Loucy (cell line): Measurements from ENCODE around the gene EDARADD.
A peak's percentile ranks its signal among the peaks of the same experiment; 100 is the strongest.
"Not testable (repeated sequence)": the region's sequence is repeated elsewhere in the genome, so short reads cannot be mapped to it uniquely, and the experiment has no call there.

Experiments
- H2AFZ ChIP-seq: fragments of 200-600 bp; sonication (generic); 2 replicates; pipeline ENCODE4 v1.6.0; 2016; ENCODE audit warnings: antibody characterized with exemption, mild to moderate bottlenecking, low read length, moderate library complexity
- H3F3A ChIP-seq: fragments of 200-600 bp; 2 replicates; pipeline ENCODE4 v1.6.0; 2016; ENCODE audit warnings: antibody characterized with exemption, low read depth, mild to moderate bottlenecking
- H3K27me3 ChIP-seq: fragments of 200-600 bp; sonication (generic); 2 replicates; pipeline ENCODE4 v1.6.1; 2014; ENCODE audit warnings: low read length, mild to moderate bottlenecking; ENCODE audit not compliant: insufficient read depth, poor library complexity, severe bottlenecking
- H3K36me3 ChIP-seq: fragments of 200-600 bp; sonication (generic); 2 replicates; pipeline ENCODE4 v1.6.1; 2016; ENCODE audit warnings: low read length; ENCODE audit not compliant: insufficient read depth
- H3K4me1 ChIP-seq: fragments of 200-600 bp; sonication (generic); 2 replicates; pipeline ENCODE4 v1.5.1; 2014; ENCODE audit warnings: low read length, mild to moderate bottlenecking; ENCODE audit not compliant: insufficient read depth, poor library complexity, severe bottlenecking
- H3K4me2 ChIP-seq: fragments of 200-600 bp; sonication (generic); 2 replicates; pipeline ENCODE4 v1.6.0; 2014; ENCODE audit warnings: antibody characterized with exemption, low read length, low read depth, mild to moderate bottlenecking; ENCODE audit not compliant: poor library complexity, severe bottlenecking
- H3K4me3 ChIP-seq: fragments of 200-600 bp; sonication (generic); 2 replicates; pipeline ENCODE4 v1.5.1; 2014; ENCODE audit warnings: low read length, mild to moderate bottlenecking, mixed read lengths; ENCODE audit not compliant: poor library complexity, severe bottlenecking
- H3K79me2 ChIP-seq: fragments of 200-600 bp; sonication (generic); 2 replicates; pipeline ENCODE4 v1.6.1; 2014; ENCODE audit warnings: low read length; ENCODE audit not compliant: insufficient read depth
- H3K9ac ChIP-seq: fragments of 200-600 bp; sonication (generic); 2 replicates; pipeline ENCODE4 v1.6.0; 2014; ENCODE audit warnings: mild to moderate bottlenecking, low read depth, low read length, moderate library complexity; ENCODE audit not compliant: poor library complexity, severe bottlenecking
- H3K9me2 ChIP-seq: fragments of 200-600 bp; sonication (generic); replicated peaks from 2 replicates; pipeline ENCODE4 v1.6.1; 2016; ENCODE audit warnings: low read depth, low read length, mixed read lengths
- H3K9me3 ChIP-seq: fragments of 200-600 bp; sonication (generic); 2 replicates; pipeline ENCODE4 v1.6.1; 2014; ENCODE audit warnings: mild to moderate bottlenecking, antibody characterized with exemption, low read length, low read depth; ENCODE audit not compliant: insufficient read depth
- H4K20me1 ChIP-seq: fragments of 200-600 bp; sonication (generic); 2 replicates; pipeline ENCODE4 v1.6.0; 2014; ENCODE audit warnings: antibody characterized with exemption, low read length, mild to moderate bottlenecking; ENCODE audit not compliant: insufficient read depth, poor library complexity, severe bottlenecking
- CTCF ChIP-seq: fragments of 200-600 bp; sonication (generic); conservative IDR thresholded peaks from 2 replicates; pipeline ENCODE4 v1.5.1; 2014; ENCODE audit warnings: mild to moderate bottlenecking, antibody characterized with exemption, low read length
- EZH2phosphoT487 ChIP-seq: fragments of 200-600 bp; IDR thresholded peaks from 2 replicates; pipeline ENCODE4 v1.6.1; 2018; ENCODE audit warnings: antibody characterized with exemption, mild to moderate bottlenecking, moderate library complexity, borderline replicate concordance

EDARADD gene

DNA sequence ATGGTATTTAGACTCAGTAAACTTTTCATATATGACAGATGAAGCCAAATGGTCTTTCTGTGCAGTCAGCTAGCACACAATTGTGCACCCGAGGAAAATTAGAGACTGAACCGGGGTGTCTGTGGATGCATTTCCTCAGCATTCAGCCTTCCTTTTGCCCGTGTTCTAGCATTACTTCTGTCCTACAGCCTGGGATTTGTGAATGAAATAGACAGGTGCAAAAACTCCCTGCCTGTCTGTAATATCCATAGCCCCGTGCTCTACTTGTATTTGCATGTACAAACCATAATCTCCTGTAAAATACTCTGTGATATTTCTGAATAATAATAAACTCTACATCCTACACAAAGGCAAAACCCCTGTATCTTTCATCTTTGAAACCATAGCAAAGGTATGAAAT lies 64.9 kb downstream of the EDARADD start:
- H3K9me2 ChIP-seq, result no peaks in the 10 kb centered on the region
- H3K4me3 ChIP-seq, result no peak overlapping the region
- no peaks in the 10 kb centered on the region for H3K27me3 ChIP-seq

DNA sequence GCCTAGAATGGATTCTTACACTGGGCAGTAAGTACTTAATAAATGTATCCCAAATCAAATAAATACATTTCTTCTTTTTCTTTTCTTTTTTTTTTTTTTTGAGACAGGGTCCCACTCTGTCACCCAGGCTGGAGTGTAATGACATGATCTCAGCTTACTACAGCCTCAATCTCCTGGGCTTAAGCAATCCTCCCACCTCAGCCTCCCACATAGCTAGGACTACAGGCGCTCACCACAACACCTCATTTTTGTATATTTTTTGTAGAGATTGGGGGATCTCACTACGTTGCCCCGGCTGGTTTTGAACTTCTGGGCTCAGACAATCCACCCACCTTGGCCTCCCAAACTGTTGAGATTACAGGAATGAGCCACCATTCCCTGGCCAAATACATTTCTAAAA lies 66.0 kb downstream of the EDARADD start:
- no peaks in the 10 kb centered on the region for H3K9me3 ChIP-seq
- no peak overlapping the region for H2AFZ ChIP-seq
- no peak overlapping the region for H3K4me2 ChIP-seq
- H3K4me3 ChIP-seq, result no peak overlapping the region
- no peaks in the 10 kb centered on the region for H3F3A ChIP-seq
- no peaks in the 10 kb centered on the region for H4K20me1 ChIP-seq
- H3K27me3 ChIP-seq, result no peaks in the 10 kb centered on the region
- H3K9ac ChIP-seq, result no peak overlapping the region
- no peaks in the 10 kb centered on the region for H3K36me3 ChIP-seq
- no peaks in the 10 kb centered on the region for H3K79me2 ChIP-seq
- no peak for TF ChIP-seq CTCF
- TF ChIP-seq EZH2phosphoT487, result no peak
- H3K4me1 ChIP-seq, result no peaks in the 10 kb centered on the region
- H3K9me2 ChIP-seq, result no peaks in the 10 kb centered on the region

More for the DNA sequence above, 64.9 kb downstream of the EDARADD start:
- no peaks in the 10 kb centered on the region for H3K79me2 ChIP-seq
- no peaks in the 10 kb centered on the region for H4K20me1 ChIP-seq
- no peak overlapping the region for H3K9ac ChIP-seq
- H2AFZ ChIP-seq, result no peak overlapping the region
- H3K4me1 ChIP-seq, result no peaks in the 10 kb centered on the region
- TF ChIP-seq CTCF (no peak), EZH2phosphoT487 (no peak)
- H3K4me2 ChIP-seq, result no peak overlapping the region
- H3K36me3 ChIP-seq, result no peaks in the 10 kb centered on the region
- H3K9me3 ChIP-seq, result no peaks in the 10 kb centered on the region
- H3F3A ChIP-seq, result no peaks in the 10 kb centered on the region

GRCh38 chr1:236464197-236464596 lies 70.1 kb downstream of the EDARADD start:
- not testable (repeated sequence) for H2AFZ ChIP-seq, H3F3A ChIP-seq, H4K20me1 ChIP-seq, H3K9me3 ChIP-seq, H3K4me2 ChIP-seq, H3K27me3 ChIP-seq, H3K9ac ChIP-seq, H3K9me2 ChIP-seq, H3K4me1 ChIP-seq, H3K36me3 ChIP-seq, H3K79me2 ChIP-seq, H3K4me3 ChIP-seq

DNA sequence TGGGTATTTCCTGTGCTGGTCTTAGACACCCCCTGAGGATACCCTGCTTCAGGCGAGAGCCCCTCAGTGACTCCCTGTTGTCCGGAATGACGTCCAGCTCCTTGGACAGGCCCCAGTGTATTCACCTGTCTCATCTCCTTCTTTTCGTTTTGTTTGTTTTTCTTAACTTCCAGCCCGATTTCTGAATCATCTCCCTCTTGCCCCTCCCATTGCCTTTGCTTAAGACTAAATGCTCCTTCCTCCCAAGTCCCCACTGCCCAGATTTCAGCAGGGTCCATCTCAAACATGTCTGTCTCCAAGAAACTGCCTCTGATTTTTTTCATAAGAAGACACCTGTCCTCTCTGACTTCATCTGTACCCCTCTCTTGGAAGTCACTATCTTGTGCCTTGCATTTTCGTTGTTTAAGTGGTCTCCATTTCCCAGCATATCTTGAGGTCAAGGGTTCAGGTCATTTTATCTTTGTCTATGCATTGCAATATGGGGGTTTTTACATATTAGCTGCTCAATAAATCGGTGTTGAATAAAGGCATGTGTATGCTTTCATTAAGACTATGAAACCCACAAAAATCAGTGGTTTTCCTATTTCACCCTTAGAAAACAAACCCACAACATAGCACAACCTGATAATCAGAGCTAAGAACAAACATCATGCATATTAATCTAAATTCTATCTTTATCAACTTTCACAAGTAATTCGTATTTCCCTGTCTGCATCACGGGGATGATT lies 71.3 kb downstream of the EDARADD start:
- Histone ChIP-seq H3K4me3 (no peak overlapping the region), H3K79me2 (no peaks in the 10 kb centered on the region), H3K9me3 (no peaks in the 10 kb centered on the region), H3K4me2 (peak overlapping the region; percentile 22), H3K4me1 (no peaks in the 10 kb centered on the region), H2AFZ (no peak overlapping the region), H3K36me3 (no peaks in the 10 kb centered on the region), H3K27me3 (no peaks in the 10 kb centered on the region), H3K9me2 (no peaks in the 10 kb centered on the region), H4K20me1 (no peaks in the 10 kb centered on the region), H3K9ac (no peak overlapping the region), H3F3A (no peaks in the 10 kb centered on the region)
- TF ChIP-seq EZH2phosphoT487, result no peak
- TF ChIP-seq CTCF, result no peak
